Astrocyte (in vitro differentiated cells and primary cell): ENCODE measurements around the gene EXOC3L2. TPM values are rescaled to one million over a fixed set of nuclear protein-coding genes. Genes with fewer than 3 reads are reported as not detected.

Experiments
- DNase-seq: peaks from one replicate; pipeline ENCODE4 v3.0.0-alpha.2; 2010; ENCODE audit warnings: low read depth
- FAIRE-seq: peaks from 2 replicates; lab custom pipeline; 2011; peaks lifted over from hg19 to GRCh38; lab: Jason Lieb, UNC
- H2AFZ ChIP-seq: 2 replicates; pipeline ENCODE4 v1.6.0; 2012; ENCODE audit warnings: low read depth, low read length, inconsistent platforms
- H3K27ac ChIP-seq: 2 replicates; pipeline ENCODE4 v1.5.1; 2011; ENCODE audit warnings: low read depth, low read length, inconsistent platforms
- H3K27me3 ChIP-seq: 2 replicates; pipeline ENCODE4 v1.6.0; 2011; ENCODE audit warnings: low read length, inconsistent platforms; ENCODE audit not compliant: insufficient read depth
- H3K36me3 ChIP-seq: 2 replicates; pipeline ENCODE4 v1.5.1; 2011; ENCODE audit warnings: low read length, inconsistent platforms; ENCODE audit not compliant: insufficient read depth
- H3K4me1 ChIP-seq: 2 replicates; pipeline ENCODE4 v1.5.1; 2011; ENCODE audit warnings: low read length, inconsistent platforms; ENCODE audit not compliant: insufficient read depth
- H3K4me2 ChIP-seq: 2 replicates; pipeline ENCODE4 v1.6.0; 2012; ENCODE audit warnings: low read length, inconsistent platforms
- H3K4me3 ChIP-seq: 2 replicates; pipeline ENCODE4 v1.5.1; 2011; ENCODE audit warnings: low read depth, mild to moderate bottlenecking, low read length, inconsistent platforms; ENCODE audit not compliant: insufficient read depth
- H3K79me2 ChIP-seq: 2 replicates; pipeline ENCODE4 v1.6.0; 2012; ENCODE audit warnings: mild to moderate bottlenecking, low read length, inconsistent platforms; ENCODE audit not compliant: insufficient read depth
- H3K9ac ChIP-seq: 2 replicates; pipeline ENCODE4 v1.6.0; 2012; ENCODE audit warnings: mild to moderate bottlenecking, low read length, inconsistent platforms
- H3K9me3 ChIP-seq: 2 replicates; pipeline ENCODE4 v1.5.1; 2012; ENCODE audit warnings: low read depth, mild to moderate bottlenecking, low read length, inconsistent platforms; ENCODE audit not compliant: insufficient read depth
- H4K20me1 ChIP-seq: 2 replicates; pipeline ENCODE4 v1.6.0; 2012; ENCODE audit warnings: low read length, inconsistent platforms; ENCODE audit not compliant: insufficient read depth
- H3K27ac Mint-ChIP-seq: one replicate; pipeline ENCODE4 v1.8.0; 2021; ENCODE audit warnings: mild to moderate bottlenecking, mixed read lengths; ENCODE audit not compliant: unreplicated experiment
- H3K27me3 Mint-ChIP-seq: one replicate; pipeline ENCODE4 v1.8.0; 2021; ENCODE audit warnings: low read depth, mixed read lengths; ENCODE audit not compliant: unreplicated experiment
- H3K36me3 Mint-ChIP-seq: one replicate; pipeline ENCODE4 v1.8.0; 2021; ENCODE audit warnings: low read depth, mixed read lengths; ENCODE audit not compliant: unreplicated experiment
- H3K4me1 Mint-ChIP-seq: one replicate; pipeline ENCODE4 v1.8.0; 2021; ENCODE audit warnings: low read depth, mixed read lengths; ENCODE audit not compliant: unreplicated experiment
- H3K4me3 Mint-ChIP-seq: one replicate; pipeline ENCODE4 v1.8.0; 2021; ENCODE audit warnings: mild to moderate bottlenecking, moderate library complexity, mixed read lengths; ENCODE audit not compliant: unreplicated experiment
- H3K9me3 Mint-ChIP-seq: one replicate; pipeline ENCODE4 v1.8.0; 2021; ENCODE audit warnings: mild to moderate bottlenecking, mixed read lengths; ENCODE audit not compliant: unreplicated experiment
- EZH2 ChIP-seq: IDR thresholded peaks from 2 replicates; pipeline ENCODE4 v1.6.1; 2012; ENCODE audit warnings: mild to moderate bottlenecking, low read length, inconsistent platforms; ENCODE audit not compliant: insufficient read depth
- total RNA-seq: library from RNA; stranded (reverse); gene quantifications from 2 replicates; pipeline ENCODE4 v1.2.1, GENCODE V29; 2021
- TF ChIP-seq, protein P1 (sequence below): IDR thresholded peaks from 2 replicates; pipeline ENCODE4 v1.5.1; 2011; ENCODE audit warnings: low read depth, mild to moderate bottlenecking, inconsistent platforms, low read length, moderate library complexity; ENCODE audit not compliant: insufficient read depth

Gene EXOC3L2
- total RNA-seq, 1 donor from 2014 or later, result 0.61 TPM

- Histone ChIP-seq H3K4me2 (no peak overlapping the region), H3K79me2 (peaks cover 29% of the 10 kb centered on the region), H4K20me1 (peaks cover 27% of the 10 kb centered on the region), H3K27ac (no peak overlapping the region), H3K9ac (no peak overlapping the region), H3K4me3 (no peak overlapping the region), H3K9me3 (no peaks in the 10 kb centered on the region), H3K4me1 (peaks cover 23% of the 10 kb centered on the region), H2AFZ (peak overlapping the region; percentile 25), H3K27me3 (peaks cover 3% of the 10 kb centered on the region), H3K36me3 (no peaks in the 10 kb centered on the region)
- FAIRE-seq, result no peak
- Mint-ChIP-seq H3K4me1 (peaks cover 21% of the 10 kb centered on the region), H3K27me3 (no peaks in the 10 kb centered on the region), H3K27ac (no peak overlapping the region), H3K4me3 (peak overlapping the region; percentile 60), H3K36me3 (peaks cover 3% of the 10 kb centered on the region), H3K9me3 (no peaks in the 10 kb centered on the region)
- TF ChIP-seq, protein P1, sequence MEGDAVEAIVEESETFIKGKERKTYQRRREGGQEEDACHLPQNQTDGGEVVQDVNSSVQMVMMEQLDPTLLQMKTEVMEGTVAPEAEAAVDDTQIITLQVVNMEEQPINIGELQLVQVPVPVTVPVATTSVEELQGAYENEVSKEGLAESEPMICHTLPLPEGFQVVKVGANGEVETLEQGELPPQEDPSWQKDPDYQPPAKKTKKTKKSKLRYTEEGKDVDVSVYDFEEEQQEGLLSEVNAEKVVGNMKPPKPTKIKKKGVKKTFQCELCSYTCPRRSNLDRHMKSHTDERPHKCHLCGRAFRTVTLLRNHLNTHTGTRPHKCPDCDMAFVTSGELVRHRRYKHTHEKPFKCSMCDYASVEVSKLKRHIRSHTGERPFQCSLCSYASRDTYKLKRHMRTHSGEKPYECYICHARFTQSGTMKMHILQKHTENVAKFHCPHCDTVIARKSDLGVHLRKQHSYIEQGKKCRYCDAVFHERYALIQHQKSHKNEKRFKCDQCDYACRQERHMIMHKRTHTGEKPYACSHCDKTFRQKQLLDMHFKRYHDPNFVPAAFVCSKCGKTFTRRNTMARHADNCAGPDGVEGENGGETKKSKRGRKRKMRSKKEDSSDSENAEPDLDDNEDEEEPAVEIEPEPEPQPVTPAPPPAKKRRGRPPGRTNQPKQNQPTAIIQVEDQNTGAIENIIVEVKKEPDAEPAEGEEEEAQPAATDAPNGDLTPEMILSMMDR, result no peak
- no peak for DNase-seq
Observed at GRCh38 chr19:45249261-45250033, 4.2 kb upstream of the EXOC3L2 start.

GRCh38 chr19:45247136-45247535, 1.9 kb upstream of the EXOC3L2 start:
- Mint-ChIP-seq H3K4me1 (peaks cover 13% of the 10 kb centered on the region), H3K27me3 (no peaks in the 10 kb centered on the region), H3K27ac (no peak overlapping the region)

GRCh38 chr19:45245826-45246225, 619 bp upstream of the EXOC3L2 start:
- no peak overlapping the region for H3K4me3 Mint-ChIP-seq
- Histone ChIP-seq H3K9me3 (no peaks in the 10 kb centered on the region), H2AFZ (no peak overlapping the region), H4K20me1 (no peaks in the 10 kb centered on the region), H3K4me3 (no peak overlapping the region), H3K79me2 (no peaks in the 10 kb centered on the region), H3K4me1 (peaks cover 4% of the 10 kb centered on the region), H3K27me3 (peaks cover 3% of the 10 kb centered on the region), H3K27ac (no peak overlapping the region), H3K4me2 (no peak overlapping the region), H3K36me3 (no peaks in the 10 kb centered on the region), H3K9ac (no peak overlapping the region)
- TF ChIP-seq EZH2, result no peak
- TF ChIP-seq, protein P1, result no peak
- no peak for FAIRE-seq
- no peaks in the 10 kb centered on the region for H3K9me3 Mint-ChIP-seq
- no peak for DNase-seq
- no peak overlapping the region for H3K27ac Mint-ChIP-seq
- H3K27me3 Mint-ChIP-seq, result no peaks in the 10 kb centered on the region
- peaks cover 19% of the 10 kb centered on the region for H3K4me1 Mint-ChIP-seq
- no peaks in the 10 kb centered on the region for H3K36me3 Mint-ChIP-seq

More at GRCh38 chr19:45247136-45247535, 1.9 kb upstream of the EXOC3L2 start:
- H3K4me3 ChIP-seq, result no peak overlapping the region
- H3K79me2 ChIP-seq, result peaks cover 6% of the 10 kb centered on the region
- no peaks in the 10 kb centered on the region for H3K36me3 ChIP-seq
- no peaks in the 10 kb centered on the region for H3K9me3 Mint-ChIP-seq
- DNase-seq, result no peak
- H2AFZ ChIP-seq, result no peak overlapping the region
- peaks cover 8% of the 10 kb centered on the region for H3K4me1 ChIP-seq
- no peak for FAIRE-seq
- H3K27me3 ChIP-seq, result peaks cover 3% of the 10 kb centered on the region
- H3K27ac ChIP-seq, result no peak overlapping the region
- H4K20me1 ChIP-seq, result peaks cover 3% of the 10 kb centered on the region
- H3K9me3 ChIP-seq, result no peaks in the 10 kb centered on the region
- no peaks in the 10 kb centered on the region for H3K36me3 Mint-ChIP-seq
- H3K4me3 Mint-ChIP-seq, result no peak overlapping the region
- TF ChIP-seq, protein P1, result no peak
- TF ChIP-seq EZH2, result no peak
- H3K9ac ChIP-seq, result no peak overlapping the region
- no peak overlapping the region for H3K4me2 ChIP-seq
